OCI-LY3 (cell line): ENCODE results near the gene GREM1.

Experiments used
- CTCF ChIP-seq: fragments of 200-600, 300-600 bp; sonication (generic); IDR thresholded peaks from 2 replicates; pipeline ENCODE4 v1.5.1; 2014; ENCODE audit warnings: antibody characterized with exemption, low read length, low read depth
- EZH2phosphoT487 ChIP-seq: fragments of 200-600 bp; shearing (Covaris generic); IDR thresholded peaks from 2 replicates; pipeline ENCODE4 v1.6.1; 2018; ENCODE audit warnings: antibody characterized with exemption, mixed run types, low read depth

GRCh38 chr15:32675466-32675865, 42.3 kb upstream of the GREM1 start:
- TF ChIP-seq CTCF = no peak
- TF ChIP-seq EZH2phosphoT487 = no peak
